IPS-20b (cell line): Measurements from ENCODE around the gene TBX6.
A peak's percentile ranks its signal among the peaks of the same experiment; 100 is the strongest.
"Not testable (repeated sequence)": the region's sequence is repeated elsewhere in the genome, so short reads cannot be mapped to it uniquely, and the experiment has no call there.

ENCODE experiments used
- H3K27ac ChIP-seq: one replicate; pipeline ENCODE4 v1.5.1; 2013; ENCODE audit warnings: low read length
- H3K27me3 ChIP-seq: 2 replicates; pipeline ENCODE4 v1.6.1; 2013; ENCODE audit warnings: mild to moderate bottlenecking, low read length, inconsistent platforms; ENCODE audit not compliant: insufficient read depth
- H3K36me3 ChIP-seq: 2 replicates; pipeline ENCODE4 v1.6.1; 2013; ENCODE audit warnings: low read depth, mild to moderate bottlenecking, inconsistent platforms, low read length, moderate library complexity; ENCODE audit not compliant: insufficient read depth
- H3K4me1 ChIP-seq: 2 replicates; pipeline ENCODE4 v1.6.1; 2013; ENCODE audit warnings: mild to moderate bottlenecking, control low read depth, inconsistent platforms, low read length, moderate library complexity; ENCODE audit not compliant: insufficient read depth
- H3K4me3 ChIP-seq: 2 replicates; pipeline ENCODE4 v1.5.1; 2013; ENCODE audit warnings: mild to moderate bottlenecking, low read length, inconsistent platforms
- H3K9ac ChIP-seq: 2 replicates; pipeline ENCODE4 v1.6.1; 2013; ENCODE audit warnings: low read depth, mild to moderate bottlenecking, inconsistent platforms, low read length, moderate library complexity
- H3K9me3 ChIP-seq: 2 replicates; pipeline ENCODE4 v1.6.1; 2013; ENCODE audit warnings: mild to moderate bottlenecking, low read depth, low read length, inconsistent platforms; ENCODE audit not compliant: insufficient read depth

The TBX6 gene

DNA sequence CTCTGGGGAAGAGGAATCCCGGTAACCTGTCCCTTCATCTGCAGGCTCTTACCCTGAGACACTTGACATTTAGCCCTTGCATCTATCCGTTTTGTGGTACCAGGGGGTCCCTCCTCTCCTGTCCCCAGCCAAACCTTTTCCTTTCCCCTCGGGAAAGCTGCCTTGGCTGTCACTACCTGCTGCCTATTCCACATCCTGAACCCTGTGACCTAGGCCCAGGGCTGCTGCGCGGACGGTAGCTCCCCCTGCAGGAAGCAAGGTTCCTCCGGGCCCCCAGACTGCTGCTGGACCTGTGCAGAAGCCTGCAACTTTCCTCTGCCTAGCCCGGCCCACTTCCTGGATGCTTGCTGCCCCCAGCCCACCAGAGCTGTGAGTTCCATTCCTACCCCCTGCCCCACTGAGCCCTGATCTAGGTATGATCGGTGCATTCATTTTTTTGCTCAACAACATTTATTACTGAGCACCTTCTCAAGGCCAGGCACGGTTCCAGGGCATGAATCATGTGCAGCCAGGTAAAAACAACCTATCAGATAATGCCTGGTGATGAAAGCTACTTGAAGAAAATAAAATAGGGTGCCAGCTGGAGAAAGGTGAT lies 36.7 kb downstream of the TBX6 start:
- H3K9ac ChIP-seq, result no peak overlapping the region

DNA sequence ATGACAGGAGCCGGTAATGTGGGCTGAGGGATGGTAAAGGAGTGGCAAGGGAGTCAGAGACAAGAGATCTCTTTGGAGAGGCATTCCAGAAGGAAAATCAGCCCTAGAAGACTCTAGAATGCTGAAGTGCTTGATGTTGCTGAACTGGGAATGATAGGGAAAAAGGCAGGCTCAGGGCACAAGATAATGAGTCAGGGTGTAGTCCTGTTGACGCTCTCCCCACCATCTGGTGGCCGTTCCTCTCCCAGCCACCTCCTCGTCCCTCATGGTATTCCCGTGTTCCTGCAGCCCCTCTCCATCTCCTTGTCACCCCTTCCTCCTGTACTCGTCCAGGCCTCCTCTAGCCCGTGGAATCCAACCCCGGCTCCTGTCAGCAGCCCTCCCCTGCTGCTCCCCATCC lies 37.3 kb downstream of the TBX6 start:
- Histone ChIP-seq H3K36me3 (no peaks in the 10 kb centered on the region), H3K9ac (no peak overlapping the region), H3K27ac (no peak overlapping the region), H3K4me1 (no peaks in the 10 kb centered on the region), H3K4me3 (no peak overlapping the region), H3K9me3 (no peaks in the 10 kb centered on the region), H3K27me3 (no peaks in the 10 kb centered on the region; the same call in 1 of the 2 replicates)

More for the DNA sequence above, 36.7 kb downstream of the TBX6 start:
- Histone ChIP-seq H3K4me1 (no peaks in the 10 kb centered on the region), H3K9me3 (no peaks in the 10 kb centered on the region), H3K27me3 (no peaks in the 10 kb centered on the region; the same call in 1 of the 2 replicates), H3K27ac (no peak overlapping the region), H3K36me3 (no peaks in the 10 kb centered on the region), H3K4me3 (no peak overlapping the region)

- Histone ChIP-seq H3K9me3 (no peaks in the 10 kb centered on the region), H3K27ac (no peak overlapping the region), H3K4me1 (no peaks in the 10 kb centered on the region), H3K9ac (peak overlapping the region; percentile 75; the same call in 1 of the 2 replicates), H3K36me3 (no peaks in the 10 kb centered on the region), H3K4me3 (peak overlapping the region; percentile 82), H3K27me3 (no peaks in the 10 kb centered on the region; the same call in 1 of the 2 replicates)
Observed at GRCh38 chr16:30053376-30054015, 38.2 kb downstream of the TBX6 start.

GRCh38 chr16:30052671-30053372 lies 38.9 kb downstream of the TBX6 start:
- Histone ChIP-seq H3K4me3 (peak overlapping the region; percentile 82), H3K9me3 (no peaks in the 10 kb centered on the region), H3K27me3 (no peaks in the 10 kb centered on the region; the same call in 1 of the 2 replicates), H3K4me1 (no peaks in the 10 kb centered on the region), H3K9ac (peak overlapping the region; percentile 75; the same call in 1 of the 2 replicates), H3K27ac (no peak overlapping the region), H3K36me3 (no peaks in the 10 kb centered on the region)

- Histone ChIP-seq H3K9me3 (no peaks in the 10 kb centered on the region), H3K27ac (no peak overlapping the region), H3K9ac (no peak overlapping the region), H3K27me3 (no peaks in the 10 kb centered on the region; the same call in 1 of the 2 replicates), H3K4me1 (no peaks in the 10 kb centered on the region), H3K36me3 (no peaks in the 10 kb centered on the region), H3K4me3 (no peak overlapping the region)
Observed at GRCh38 chr16:30051518-30051917, 40.2 kb downstream of the TBX6 start.

- H3K27me3 ChIP-seq, result no peaks in the 10 kb centered on the region; the same call in 1 of the 2 replicates
- H3K4me1 ChIP-seq, result no peaks in the 10 kb centered on the region
- no peak overlapping the region for H3K27ac ChIP-seq
- no peaks in the 10 kb centered on the region for H3K36me3 ChIP-seq
- H3K9ac ChIP-seq, result no peak overlapping the region
- no peak overlapping the region for H3K4me3 ChIP-seq
- H3K9me3 ChIP-seq, result no peaks in the 10 kb centered on the region
Observed at GRCh38 chr16:30049871-30050270, 41.9 kb downstream of the TBX6 start.

DNA sequence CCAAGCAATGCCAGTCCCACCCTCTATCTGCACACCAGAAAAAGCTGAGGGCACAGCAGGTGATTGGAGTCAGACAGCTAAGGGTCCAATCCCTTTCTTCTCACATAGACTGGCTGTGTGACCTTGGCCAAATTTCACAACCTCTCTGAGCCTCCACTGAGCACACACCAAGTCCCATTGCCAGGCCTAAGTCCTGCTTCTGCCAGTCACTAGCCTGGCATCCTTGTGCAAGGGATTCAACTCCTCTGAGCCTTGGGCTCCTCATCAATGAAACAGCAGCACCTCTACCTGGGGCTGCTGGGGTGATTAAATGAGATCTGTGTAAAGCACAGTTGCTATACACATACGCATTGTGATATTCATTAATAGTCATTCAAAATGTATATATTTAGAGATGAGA lies 45.1 kb downstream of the TBX6 start:
- no peaks in the 10 kb centered on the region for H3K36me3 ChIP-seq
- no peaks in the 10 kb centered on the region for H3K9me3 ChIP-seq
- no peak overlapping the region for H3K9ac ChIP-seq
- no peak overlapping the region for H3K27ac ChIP-seq
- no peaks in the 10 kb centered on the region for H3K27me3 ChIP-seq
- H3K4me1 ChIP-seq, result no peaks in the 10 kb centered on the region
- no peak overlapping the region for H3K4me3 ChIP-seq

DNA sequence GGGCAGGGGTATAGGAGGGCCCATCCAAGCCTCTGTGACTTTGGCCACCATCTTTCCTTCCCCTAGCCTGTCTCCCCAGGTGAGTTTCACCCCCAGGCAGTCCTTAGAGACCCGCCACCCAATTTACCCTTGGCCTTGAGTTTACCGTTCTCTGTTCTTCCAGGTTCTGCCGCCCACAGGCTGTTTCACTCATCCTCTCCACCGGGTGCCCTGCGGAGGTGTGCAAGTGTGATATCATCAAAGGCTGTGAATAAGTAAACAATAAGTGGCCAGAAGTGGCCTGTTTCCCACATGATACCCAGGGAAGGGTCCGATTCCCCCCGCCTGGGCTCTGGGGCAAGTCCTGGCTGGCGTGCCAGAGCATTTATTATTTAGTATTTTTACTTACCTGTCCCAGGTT lies 45.5 kb downstream of the TBX6 start:
- Histone ChIP-seq H3K4me3 (no peak overlapping the region), H3K27ac (no peak overlapping the region), H3K9me3 (no peaks in the 10 kb centered on the region), H3K36me3 (no peaks in the 10 kb centered on the region), H3K4me1 (no peaks in the 10 kb centered on the region), H3K9ac (no peak overlapping the region), H3K27me3 (no peaks in the 10 kb centered on the region)

- H3K27me3 ChIP-seq, result no peaks in the 10 kb centered on the region
- no peaks in the 10 kb centered on the region for H3K9me3 ChIP-seq
- H3K9ac ChIP-seq, result no peak overlapping the region
- H3K4me1 ChIP-seq, result no peaks in the 10 kb centered on the region
- no peak overlapping the region for H3K4me3 ChIP-seq
- no peaks in the 10 kb centered on the region for H3K36me3 ChIP-seq
- H3K27ac ChIP-seq, result no peak overlapping the region
Observed at GRCh38 chr16:30041841-30042240, 49.9 kb downstream of the TBX6 start.

DNA sequence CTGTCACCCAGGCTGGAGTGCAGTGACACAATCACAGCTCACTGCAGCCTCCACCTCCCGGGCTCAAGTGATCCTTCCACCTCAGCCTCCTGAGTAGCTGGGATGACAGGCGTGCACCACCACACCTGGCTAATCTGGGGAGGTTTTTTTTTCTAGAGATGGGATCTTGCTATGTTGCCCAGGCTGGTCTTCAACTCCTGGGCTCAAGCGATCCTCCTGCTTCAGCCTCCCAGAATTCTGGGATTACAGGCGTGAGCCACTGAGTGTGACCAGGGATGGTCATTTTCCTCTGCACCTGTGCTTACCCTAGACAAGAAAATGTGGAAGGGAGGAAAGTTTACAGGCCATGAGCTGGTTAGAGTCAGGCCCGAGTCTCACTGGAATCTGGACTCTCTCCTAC lies 51.0 kb downstream of the TBX6 start:
- H3K27me3 ChIP-seq, H3K9me3 ChIP-seq, H3K27ac ChIP-seq, H3K4me3 ChIP-seq, H3K9ac ChIP-seq, H3K4me1 ChIP-seq, H3K36me3 ChIP-seq: not testable (repeated sequence)

DNA sequence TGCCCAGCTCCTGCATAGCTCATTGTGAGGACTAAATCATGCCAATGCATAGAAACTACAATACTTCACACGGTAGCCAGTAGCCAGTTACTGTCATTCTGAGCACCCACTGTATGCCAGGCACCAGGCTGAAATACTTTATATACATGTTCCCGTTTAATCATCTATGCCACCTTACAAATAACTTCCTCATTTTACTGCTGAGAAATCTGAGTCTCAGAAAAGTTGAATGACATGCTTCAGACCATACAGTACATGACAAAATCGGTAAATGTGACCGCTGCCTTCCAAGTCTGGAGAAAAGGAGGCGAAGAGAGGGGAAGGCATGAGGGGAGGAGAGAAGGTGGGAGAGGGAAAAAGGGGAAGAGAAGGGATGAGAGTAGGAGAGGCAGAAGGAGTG lies 51.5 kb downstream of the TBX6 start:
- Histone ChIP-seq H3K36me3 (no peaks in the 10 kb centered on the region), H3K27ac (no peak overlapping the region), H3K4me1 (no peaks in the 10 kb centered on the region), H3K9ac (no peak overlapping the region), H3K4me3 (no peak overlapping the region), H3K9me3 (no peaks in the 10 kb centered on the region), H3K27me3 (peaks cover 11% of the 10 kb centered on the region)
